Kasumi-1 (cell line): ENCODE results near the gene GATA6.

Experiments
- DNase-seq, 2 experiments: peaks; one replicate each; lab custom pipeline; 2025; lab: John Stamatoyannopoulos, UW

Gene GATA6

DNA sequence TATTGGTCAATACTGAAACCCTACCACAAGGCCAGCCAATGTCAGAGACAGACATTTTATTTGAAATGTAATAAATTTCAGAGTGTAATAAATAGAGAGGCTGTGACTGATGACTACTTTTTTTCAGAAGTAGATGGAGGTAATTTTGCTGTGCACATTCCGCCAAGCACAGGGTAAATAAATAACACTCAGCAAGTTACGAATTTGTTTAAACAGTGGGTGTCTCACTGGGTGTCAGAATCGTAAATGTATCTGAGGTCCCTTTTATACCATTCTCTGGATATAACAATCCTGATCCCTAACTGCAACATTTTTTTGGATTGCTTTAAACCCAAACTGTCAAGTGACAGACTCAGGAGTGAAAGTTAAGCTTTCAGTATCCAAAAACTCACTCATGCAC lies 74.1 kb downstream of the GATA6 start:
- no peak for DNase-seq

GRCh38 chr18:22250026-22250425 lies 80.6 kb downstream of the GATA6 start:
- no peak for DNase-seq

DNA sequence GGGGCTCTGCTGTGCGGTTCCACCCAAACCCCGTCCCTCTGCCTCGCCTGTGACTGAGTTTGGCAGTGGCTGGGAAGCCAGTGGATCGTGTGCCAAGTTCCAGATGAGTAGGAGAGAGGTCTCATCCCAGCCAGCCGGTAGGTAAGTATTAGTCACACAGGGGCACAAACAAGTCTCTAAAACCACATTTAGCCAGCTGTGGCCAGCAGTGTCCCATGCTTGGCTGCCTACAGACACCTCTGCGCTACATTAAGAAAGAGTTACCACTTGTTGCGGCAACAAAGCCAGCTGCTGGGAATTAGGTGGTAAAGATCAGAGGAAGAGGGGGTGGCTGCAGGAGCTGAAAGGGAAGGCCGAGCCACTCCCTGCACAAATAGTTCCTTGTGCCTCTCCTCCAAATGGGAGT lies 81.2 kb downstream of the GATA6 start:
- no peak for DNase-seq
